A549 (cell line): ENCODE results near the gene QRICH1.

Experiments
- CEBPB ChIP-seq, 2 experiments: fragments of >200 bp in 1 of 2; sonication (Bioruptor Twin) in 1 of 2; formaldehyde crosslinking in 1 of 2; IDR thresholded peaks; 2 replicates each; pipeline ENCODE4 v1.6.1; 2012 to 2016
- CHD2 ChIP-seq: fragments of 150-350 bp; IDR thresholded peaks from 2 replicates; pipeline ENCODE4 v1.6.1; 2014; ENCODE audit warnings: low read length; ENCODE audit not compliant: partially characterized antibody
- EP300 ChIP-seq, 2 experiments: fragments of >200 bp; sonication (Bioruptor Twin); formaldehyde crosslinking; IDR thresholded peaks; 2 replicates in 1 of 2; 3 replicates in 1 of 2; pipeline ENCODE4 v1.6.1; 2016 to 2017
- ESRRA ChIP-seq: fragments of 150-350 bp; IDR thresholded peaks from 2 replicates; pipeline ENCODE4 v1.6.1; 2014; ENCODE audit warnings: mild to moderate bottlenecking, low read length, borderline replicate concordance
- HDAC2 ChIP-seq: fragments of 200-600 bp; sonication (generic); IDR thresholded peaks from 2 replicates; pipeline ENCODE4 v1.6.1; 2016
- MAX ChIP-seq: IDR thresholded peaks from 2 replicates; pipeline ENCODE4 v1.6.1; 2012
- POLR2A ChIP-seq: IDR thresholded peaks from 2 replicates; pipeline ENCODE4 v1.6.1; 2012; ENCODE audit warnings: mild to moderate bottlenecking, low read length
- REST ChIP-seq: fragments of 200-600 bp; sonication (generic); IDR thresholded peaks from 2 replicates; pipeline ENCODE4 v1.6.1; 2016; ENCODE audit warnings: antibody characterized with exemption, mild to moderate bottlenecking, moderate library complexity
- SMC3 ChIP-seq: fragments of >200 bp; sonication (Bioruptor Twin); formaldehyde crosslinking; IDR thresholded peaks from 3 replicates; pipeline ENCODE4 v1.6.1; 2018; ENCODE audit warnings: inconsistent platforms
- TF ChIP-seq, protein P1 (sequence below): fragments of >200 bp; sonication (Bioruptor Twin); formaldehyde crosslinking; IDR thresholded peaks from 3 replicates; pipeline ENCODE4 v1.5.1; 2016
- TF ChIP-seq, protein P2 (sequence below): fragments of 250-450 bp; sonication (Bioruptor Pico); IDR thresholded peaks from 2 replicates; pipeline ENCODE4 v1.5.0; 2021; ENCODE audit warnings: mild to moderate bottlenecking, moderate library complexity, borderline replicate concordance
- TF ChIP-seq, protein P3 (sequence below): fragments of >200 bp; sonication (Bioruptor Twin); formaldehyde crosslinking; IDR thresholded peaks from 3 replicates; pipeline ENCODE4 v1.6.1; 2016
- TF ChIP-seq, protein P4 (sequence below): fragments of 250-450 bp; sonication (Bioruptor Pico); IDR thresholded peaks from 2 replicates; pipeline ENCODE4 v1.5.0; 2020; ENCODE audit warnings: low read depth, mild to moderate bottlenecking, moderate library complexity

- TF ChIP-seq, protein P1, sequence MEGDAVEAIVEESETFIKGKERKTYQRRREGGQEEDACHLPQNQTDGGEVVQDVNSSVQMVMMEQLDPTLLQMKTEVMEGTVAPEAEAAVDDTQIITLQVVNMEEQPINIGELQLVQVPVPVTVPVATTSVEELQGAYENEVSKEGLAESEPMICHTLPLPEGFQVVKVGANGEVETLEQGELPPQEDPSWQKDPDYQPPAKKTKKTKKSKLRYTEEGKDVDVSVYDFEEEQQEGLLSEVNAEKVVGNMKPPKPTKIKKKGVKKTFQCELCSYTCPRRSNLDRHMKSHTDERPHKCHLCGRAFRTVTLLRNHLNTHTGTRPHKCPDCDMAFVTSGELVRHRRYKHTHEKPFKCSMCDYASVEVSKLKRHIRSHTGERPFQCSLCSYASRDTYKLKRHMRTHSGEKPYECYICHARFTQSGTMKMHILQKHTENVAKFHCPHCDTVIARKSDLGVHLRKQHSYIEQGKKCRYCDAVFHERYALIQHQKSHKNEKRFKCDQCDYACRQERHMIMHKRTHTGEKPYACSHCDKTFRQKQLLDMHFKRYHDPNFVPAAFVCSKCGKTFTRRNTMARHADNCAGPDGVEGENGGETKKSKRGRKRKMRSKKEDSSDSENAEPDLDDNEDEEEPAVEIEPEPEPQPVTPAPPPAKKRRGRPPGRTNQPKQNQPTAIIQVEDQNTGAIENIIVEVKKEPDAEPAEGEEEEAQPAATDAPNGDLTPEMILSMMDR = no peak
- TF ChIP-seq ESRRA (no peak), CHD2 (no peak), CEBPB (IDR thresholded peaks at IDR 0.05) (0 out of 4 replicates have a peak, but pooled peaks of 1 of the 2 experiments have one; percentile 37), POLR2A (peak; percentile 18; the same call in 1 of the 2 replicates), SMC3 (no peak), HDAC2 (no peak), EP300 (IDR thresholded peaks at IDR 0.05) (no peak), MAX (no peak), REST (no peak)
- TF ChIP-seq, protein P2, sequence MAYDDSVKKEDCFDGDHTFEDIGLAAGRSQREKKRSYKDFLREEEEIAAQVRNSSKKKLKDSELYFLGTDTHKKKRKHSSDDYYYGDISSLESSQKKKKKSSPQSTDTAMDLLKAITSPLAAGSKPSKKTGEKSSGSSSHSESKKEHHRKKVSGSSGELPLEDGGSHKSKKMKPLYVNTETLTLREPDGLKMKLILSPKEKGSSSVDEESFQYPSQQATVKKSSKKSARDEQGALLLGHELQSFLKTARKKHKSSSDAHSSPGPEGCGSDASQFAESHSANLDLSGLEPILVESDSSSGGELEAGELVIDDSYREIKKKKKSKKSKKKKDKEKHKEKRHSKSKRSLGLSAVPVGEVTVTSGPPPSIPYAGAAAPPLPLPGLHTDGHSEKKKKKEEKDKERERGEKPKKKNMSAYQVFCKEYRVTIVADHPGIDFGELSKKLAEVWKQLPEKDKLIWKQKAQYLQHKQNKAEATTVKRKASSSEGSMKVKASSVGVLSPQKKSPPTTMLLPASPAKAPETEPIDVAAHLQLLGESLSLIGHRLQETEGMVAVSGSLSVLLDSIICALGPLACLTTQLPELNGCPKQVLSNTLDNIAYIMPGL (CRISPR knock-in tag) = no peak
- TF ChIP-seq, protein P3, sequence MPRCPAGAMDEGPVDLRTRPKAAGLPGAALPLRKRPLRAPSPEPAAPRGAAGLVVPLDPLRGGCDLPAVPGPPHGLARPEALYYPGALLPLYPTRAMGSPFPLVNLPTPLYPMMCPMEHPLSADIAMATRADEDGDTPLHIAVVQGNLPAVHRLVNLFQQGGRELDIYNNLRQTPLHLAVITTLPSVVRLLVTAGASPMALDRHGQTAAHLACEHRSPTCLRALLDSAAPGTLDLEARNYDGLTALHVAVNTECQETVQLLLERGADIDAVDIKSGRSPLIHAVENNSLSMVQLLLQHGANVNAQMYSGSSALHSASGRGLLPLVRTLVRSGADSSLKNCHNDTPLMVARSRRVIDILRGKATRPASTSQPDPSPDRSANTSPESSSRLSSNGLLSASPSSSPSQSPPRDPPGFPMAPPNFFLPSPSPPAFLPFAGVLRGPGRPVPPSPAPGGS = no peak
- TF ChIP-seq, protein P4, sequence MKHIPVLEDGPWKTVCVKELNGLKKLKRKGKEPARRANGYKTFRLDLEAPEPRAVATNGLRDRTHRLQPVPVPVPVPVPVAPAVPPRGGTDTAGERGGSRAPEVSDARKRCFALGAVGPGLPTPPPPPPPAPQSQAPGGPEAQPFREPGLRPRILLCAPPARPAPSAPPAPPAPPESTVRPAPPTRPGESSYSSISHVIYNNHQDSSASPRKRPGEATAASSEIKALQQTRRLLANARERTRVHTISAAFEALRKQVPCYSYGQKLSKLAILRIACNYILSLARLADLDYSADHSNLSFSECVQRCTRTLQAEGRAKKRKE (CRISPR knock-in tag) = no peak
Measured at GRCh38 chr3:49025005-49025792, 68.7 kb downstream of the QRICH1 start.
